ENCODE data around the gene SLC24A4.

Gene SLC24A4

GRCh38 chr14:92523752-92524151, 200.8 kb downstream of the SLC24A4 start:
- no peaks in the 10 kb centered on the region for H3K27me3 ChIP-seq (replicated peaks; ENCODE audit: control insufficient read depth, insufficient read depth, low read length)
- H3K4me3 ChIP-seq (replicated peaks; ENCODE audit: low read depth, low read length): no peak overlapping the region
- no peak for DNase-seq (ENCODE audit: extremely low read depth, insufficient read length)
- TF ChIP-seq CTCF (IDR thresholded peaks at IDR 0.05; ENCODE audit: insufficient read depth, low read length, poor library complexity, severe bottlenecking): no peak
- no peaks in the 10 kb centered on the region for H3K36me3 ChIP-seq (ENCODE audit: control insufficient read depth, insufficient read depth, low read length)

GRCh38 chr14:92524602-92525185, 201.7 kb downstream of the SLC24A4 start:
- Histone ChIP-seq H3K4me3 (replicated peaks; ENCODE audit: low read depth, low read length) (no peak overlapping the region), H3K27me3 (replicated peaks; ENCODE audit: control insufficient read depth, insufficient read depth, low read length) (no peaks in the 10 kb centered on the region), H3K36me3 (ENCODE audit: control insufficient read depth, insufficient read depth, low read length) (no peaks in the 10 kb centered on the region)
- no peak for DNase-seq (ENCODE audit: extremely low read depth, insufficient read length)
- no peak for TF ChIP-seq CTCF (IDR thresholded peaks at IDR 0.05; ENCODE audit: insufficient read depth, low read length, poor library complexity, severe bottlenecking)

- no peak for TF ChIP-seq CTCF (IDR thresholded peaks at IDR 0.05; ENCODE audit: insufficient read depth, low read length, poor library complexity, severe bottlenecking)
- Histone ChIP-seq H3K36me3 (ENCODE audit: control insufficient read depth, insufficient read depth, low read length) (no peaks in the 10 kb centered on the region), H3K4me3 (replicated peaks; ENCODE audit: low read depth, low read length) (no peak overlapping the region), H3K27me3 (replicated peaks; ENCODE audit: control insufficient read depth, insufficient read depth, low read length) (no peaks in the 10 kb centered on the region)
- no peak for DNase-seq (ENCODE audit: extremely low read depth, insufficient read length)
Measured at GRCh38 chr14:92525322-92526095, 202.5 kb downstream of the SLC24A4 start.

- no peak for DNase-seq (ENCODE audit: extremely low read depth, insufficient read length)
Measured at GRCh38 chr14:92527721-92528120, 204.8 kb downstream of the SLC24A4 start.

GRCh38 chr14:92528486-92529100, 205.6 kb downstream of the SLC24A4 start:
- H3K27me3 ChIP-seq (replicated peaks; ENCODE audit: control insufficient read depth, insufficient read depth, low read length): no peaks in the 10 kb centered on the region
- TF ChIP-seq CTCF (IDR thresholded peaks at IDR 0.05; ENCODE audit: insufficient read depth, low read length, poor library complexity, severe bottlenecking): no peak
- H3K4me3 ChIP-seq (replicated peaks; ENCODE audit: low read depth, low read length): no peak overlapping the region
- H3K36me3 ChIP-seq (ENCODE audit: control insufficient read depth, insufficient read depth, low read length): no peaks in the 10 kb centered on the region
- no peak for DNase-seq (ENCODE audit: extremely low read depth, insufficient read length)

More at GRCh38 chr14:92527721-92528120, 204.8 kb downstream of the SLC24A4 start:
- no peak for TF ChIP-seq CTCF (IDR thresholded peaks at IDR 0.05; ENCODE audit: insufficient read depth, low read length, poor library complexity, severe bottlenecking)
- Histone ChIP-seq H3K4me3 (replicated peaks; ENCODE audit: low read depth, low read length) (no peak overlapping the region), H3K27me3 (replicated peaks; ENCODE audit: control insufficient read depth, insufficient read depth, low read length) (no peaks in the 10 kb centered on the region), H3K36me3 (ENCODE audit: control insufficient read depth, insufficient read depth, low read length) (no peaks in the 10 kb centered on the region)
